ENCODE results near the gene DYSF.

DNA sequence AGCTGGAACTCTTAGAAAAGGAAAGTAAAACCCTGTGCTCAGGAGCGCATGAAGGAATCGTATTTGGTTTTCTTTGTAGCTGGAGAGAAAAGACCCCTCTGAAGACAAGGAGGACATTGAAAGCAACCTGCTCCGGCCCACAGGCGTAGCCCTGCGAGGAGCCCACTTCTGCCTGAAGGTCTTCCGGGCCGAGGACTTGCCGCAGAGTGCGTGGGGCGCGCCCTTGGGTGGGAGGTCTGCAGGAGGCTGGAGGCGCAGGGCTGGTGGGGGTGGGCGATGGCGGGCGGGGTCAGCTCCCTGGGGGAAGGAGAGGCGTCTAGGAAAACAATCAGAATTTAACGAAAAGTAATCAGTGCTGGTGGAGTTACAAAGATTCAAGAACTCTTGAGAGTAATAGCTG, 72.8 kb downstream of the DYSF start:
- TF ChIP-seq EZH2 (optimal IDR thresholded peaks at IDR 0.05; ENCODE audit: low read depth, low read length) = no peak
- TF ChIP-seq, protein P1, sequence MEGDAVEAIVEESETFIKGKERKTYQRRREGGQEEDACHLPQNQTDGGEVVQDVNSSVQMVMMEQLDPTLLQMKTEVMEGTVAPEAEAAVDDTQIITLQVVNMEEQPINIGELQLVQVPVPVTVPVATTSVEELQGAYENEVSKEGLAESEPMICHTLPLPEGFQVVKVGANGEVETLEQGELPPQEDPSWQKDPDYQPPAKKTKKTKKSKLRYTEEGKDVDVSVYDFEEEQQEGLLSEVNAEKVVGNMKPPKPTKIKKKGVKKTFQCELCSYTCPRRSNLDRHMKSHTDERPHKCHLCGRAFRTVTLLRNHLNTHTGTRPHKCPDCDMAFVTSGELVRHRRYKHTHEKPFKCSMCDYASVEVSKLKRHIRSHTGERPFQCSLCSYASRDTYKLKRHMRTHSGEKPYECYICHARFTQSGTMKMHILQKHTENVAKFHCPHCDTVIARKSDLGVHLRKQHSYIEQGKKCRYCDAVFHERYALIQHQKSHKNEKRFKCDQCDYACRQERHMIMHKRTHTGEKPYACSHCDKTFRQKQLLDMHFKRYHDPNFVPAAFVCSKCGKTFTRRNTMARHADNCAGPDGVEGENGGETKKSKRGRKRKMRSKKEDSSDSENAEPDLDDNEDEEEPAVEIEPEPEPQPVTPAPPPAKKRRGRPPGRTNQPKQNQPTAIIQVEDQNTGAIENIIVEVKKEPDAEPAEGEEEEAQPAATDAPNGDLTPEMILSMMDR (IDR thresholded peaks at IDR 0.05; ENCODE audit: low read length) = no peak
- TF ChIP-seq EZH2phosphoT487 (IDR thresholded peaks at IDR 0.05; ENCODE audit: low read length) = no peak
